Prostate gland (tissue), 2 donors: ENCODE data around the gene CASP12. TPM values are rescaled to one million over a fixed set of nuclear protein-coding genes. Genes with fewer than 3 reads are reported as not detected.

Experiments
- DNase-seq: peaks from one replicate; pipeline ENCODE4 v3.0.0-alpha.2; 2019; ENCODE audit warnings: low spot score
- H3K27ac ChIP-seq, 2 donors: fragments of 200-600 bp; sonication (generic); 2 replicates each; pipeline ENCODE4 v1.5.1; 2017 to 2019
- H3K27me3 ChIP-seq: fragments of 200-600 bp; sonication (generic); replicated peaks from 2 replicates; pipeline ENCODE4 v1.5.1; 2019; ENCODE audit not compliant: insufficient read depth
- H3K36me3 ChIP-seq, 2 donors: fragments of 200-600 bp; sonication (generic); 1 replicate in 1 of 2; 2 replicates in 1 of 2; pipeline versions ENCODE4 v1.5.1 to v1.8.1; 2017 to 2019
- H3K4me1 ChIP-seq: fragments of 200-600 bp; sonication (generic); replicated peaks from 2 replicates; pipeline ENCODE4 v1.5.1; 2019
- H3K4me3 ChIP-seq, 2 donors: fragments of 200-600 bp; sonication (generic); 2 replicates each; pipeline ENCODE4 v1.5.1; 2017 to 2019
- H3K9me3 ChIP-seq: fragments of 200-600 bp; sonication (generic); 2 replicates; pipeline ENCODE4 v1.5.1; 2017
- CTCF ChIP-seq, 4 experiments: fragments of 200-600 bp in 2 of 4; fragments of 450-650 bp in 2 of 4; sonication (generic) in 2 of 4; IDR thresholded peaks; 1 replicate in 3 of 4; 2 replicates in 1 of 4; pipeline ENCODE4 v1.5.1; 2016 to 2019; ENCODE audit warnings: antibody characterized with exemption in 4 of 4, mild to moderate bottlenecking in 2 of 4, moderate library complexity in 2 of 4
- POLR2A ChIP-seq: fragments of 450-650 bp; IDR thresholded peaks from one replicate; pipeline ENCODE4 v1.6.1; 2016; ENCODE audit warnings: antibody characterized with exemption, mild to moderate bottlenecking
- POLR2AphosphoS5 ChIP-seq: sonication (generic); formaldehyde crosslinking; IDR thresholded peaks from one replicate; pipeline ENCODE4 v1.6.1; 2017; ENCODE audit warnings: antibody characterized with exemption
- WGBS: methylation state at CpG from one replicate; pipeline ENCODE4 v1.1.5; 2018; 5-methylcytosine and 5-hydroxymethylcytosine counted together
- intact Hi-C: fragments of 100-400 bp; cut with DNase I; formaldehyde crosslinking; loops from one replicate; pipeline ENCODE4 v1.14.2; 2022
- total RNA-seq, 2 donors: library from RNA; depleted of rRNA; stranded (reverse); fragments of >200 nt; gene quantifications; one replicate each; pipeline ENCODE4 v1.1.0, GENCODE V29; 2016

Gene CASP12
- total RNA-seq, 2 donors from 2014 or later, result 0.85 to 0.96 TPM

DNA sequence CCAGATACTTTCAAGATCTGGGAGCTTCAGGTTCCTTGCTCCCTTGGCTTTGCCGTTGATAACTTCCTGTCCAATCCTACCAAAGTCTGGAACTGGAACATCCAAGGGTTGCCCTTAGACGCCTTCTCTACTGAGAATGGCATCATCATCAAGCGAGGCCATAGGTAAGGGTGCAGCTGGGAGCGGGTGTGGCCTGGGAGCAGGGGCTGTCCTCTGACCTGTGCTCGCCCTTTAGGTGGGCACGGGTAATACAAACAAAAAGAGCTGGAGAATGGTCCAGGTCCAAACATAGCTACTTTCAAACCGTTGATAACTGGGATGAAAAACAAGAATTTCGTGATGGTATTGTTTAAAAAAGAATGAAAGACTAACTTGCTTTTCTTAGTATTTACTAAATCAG is 25.0 kb downstream of the CASP12 start:
- H3K36me3 ChIP-seq, result no peaks in the 10 kb centered on the region
- no peak overlapping the region for H3K4me3 ChIP-seq
- no peaks in the 10 kb centered on the region for H3K9me3 ChIP-seq
- no peak overlapping the region for H3K27ac ChIP-seq
- no peaks in the 10 kb centered on the region for H3K4me1 ChIP-seq
- H3K27me3 ChIP-seq, result no peaks in the 10 kb centered on the region
- TF ChIP-seq POLR2A (no peak), POLR2AphosphoS5 (no peak), CTCF (IDR thresholded peaks at IDR 0.05) (no peak)
- 82% methylated on average over 8 of the region's 8 CpGs for WGBS
- no peak for DNase-seq
- intact Hi-C loops, result no loop called here

DNA sequence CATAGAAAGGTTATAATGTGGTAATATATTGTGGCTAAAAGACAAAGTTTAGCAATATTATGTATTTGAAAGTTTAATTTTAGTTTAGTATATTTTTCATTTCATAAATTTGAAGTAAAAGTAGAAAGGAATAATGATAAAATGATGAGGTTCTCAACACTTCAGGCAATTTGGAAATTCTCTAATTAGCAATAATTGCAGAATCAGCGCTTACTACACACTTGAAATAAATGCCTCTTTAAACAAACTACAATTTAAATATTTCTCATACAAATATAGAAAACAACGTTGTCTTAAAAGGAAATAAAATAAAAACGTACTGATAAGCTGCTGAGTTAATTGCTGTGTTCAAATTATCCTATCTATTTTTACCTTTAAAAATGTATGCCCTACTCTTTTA is 25.9 kb downstream of the CASP12 start:
- Histone ChIP-seq H3K27ac (no peak overlapping the region), H3K4me1 (no peaks in the 10 kb centered on the region), H3K9me3 (no peaks in the 10 kb centered on the region), H3K36me3 (no peaks in the 10 kb centered on the region), H3K27me3 (no peaks in the 10 kb centered on the region), H3K4me3 (no peak overlapping the region)
- no peak for DNase-seq
- WGBS, result 65% methylated on average over 3 of the region's 3 CpGs
- intact Hi-C loops, result no loop called here
- TF ChIP-seq CTCF (IDR thresholded peaks at IDR 0.05) (no peak), POLR2A (no peak), POLR2AphosphoS5 (no peak)

- Histone ChIP-seq H3K9me3 (no peaks in the 10 kb centered on the region), H3K4me3 (no peak overlapping the region), H3K4me1 (no peaks in the 10 kb centered on the region), H3K27ac (no peak overlapping the region), H3K36me3 (no peaks in the 10 kb centered on the region), H3K27me3 (no peaks in the 10 kb centered on the region)
- intact Hi-C loops, result no loop called here
- TF ChIP-seq CTCF (IDR thresholded peaks at IDR 0.05), result no peak
- no peak for TF ChIP-seq POLR2A
- DNase-seq, result no peak
These were observed 27.4 kb downstream of the CASP12 start for GRCh38 chr11:104870910-104871309.

DNA sequence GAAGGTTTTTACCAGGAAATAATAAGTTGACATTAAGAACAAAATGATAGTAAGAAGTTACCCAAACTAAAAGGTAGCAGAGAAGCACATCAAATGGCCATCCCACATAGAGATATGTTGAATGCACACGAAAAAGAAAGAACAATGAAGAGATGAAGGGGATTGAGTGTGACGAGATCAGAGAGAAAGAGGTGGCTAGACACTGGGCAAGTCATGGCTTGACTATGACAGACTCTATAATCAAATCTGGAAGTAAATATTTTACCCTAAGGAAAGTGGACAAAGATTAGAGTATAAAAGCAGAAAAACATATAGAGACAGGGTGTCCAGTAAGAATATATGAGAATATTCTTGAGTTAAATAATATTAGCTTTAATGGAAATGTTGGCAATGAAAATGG is 31.4 kb downstream of the CASP12 start:
- 59% methylated on average over 2 of the region's 2 CpGs for WGBS
- TF ChIP-seq CTCF (IDR thresholded peaks at IDR 0.05) (no peak), POLR2AphosphoS5 (no peak), POLR2A (no peak)

DNA sequence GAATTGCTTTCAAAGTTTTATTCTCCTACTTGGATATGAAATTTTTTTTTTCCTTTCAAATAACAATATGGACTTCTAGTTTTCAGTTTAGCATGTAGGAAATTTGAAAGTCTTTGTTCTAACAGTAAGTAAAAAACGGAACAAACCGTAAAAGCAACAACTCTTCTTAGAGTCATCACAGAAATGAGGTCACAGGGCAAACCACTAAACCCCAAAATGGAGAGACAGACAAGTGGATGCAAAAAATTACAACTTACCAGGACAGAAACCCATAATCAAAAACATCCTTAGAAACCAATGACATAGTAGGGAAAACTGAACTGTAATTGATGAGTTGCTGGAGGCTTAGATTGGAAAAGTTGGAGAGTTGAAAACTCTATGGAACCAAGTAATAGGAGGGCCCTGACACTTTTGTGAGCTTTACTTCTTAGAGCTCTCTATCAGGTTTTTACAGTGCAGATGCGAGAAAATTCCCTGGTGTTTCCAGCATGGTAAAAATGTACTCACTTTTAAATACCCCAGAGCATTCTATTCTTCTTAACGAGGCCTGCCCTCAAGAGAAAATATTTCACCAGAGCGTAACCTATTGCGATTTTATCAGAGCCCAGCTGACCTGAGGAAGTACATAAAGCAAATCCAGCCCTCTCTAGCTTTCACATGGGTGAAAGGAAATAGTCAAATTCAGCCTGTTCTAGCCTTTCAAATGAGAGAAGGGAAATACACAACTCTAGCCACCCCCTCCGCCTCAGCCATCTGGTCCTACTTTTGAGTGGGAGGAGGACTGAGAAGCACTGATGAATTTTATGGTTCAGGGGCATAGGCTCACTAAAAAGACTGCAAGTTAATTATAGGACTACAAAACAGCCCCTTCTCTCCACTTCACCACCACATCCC is 39.1 kb downstream of the CASP12 start:
- no peaks in the 10 kb centered on the region for H3K4me1 ChIP-seq
- DNase-seq, result no peak
- TF ChIP-seq CTCF (IDR thresholded peaks at IDR 0.05) (no peak), POLR2AphosphoS5 (no peak), POLR2A (no peak)
- H3K27me3 ChIP-seq, result no peaks in the 10 kb centered on the region
- H3K4me3 ChIP-seq, result no peak overlapping the region
- no peaks in the 10 kb centered on the region for H3K36me3 ChIP-seq
- no peaks in the 10 kb centered on the region for H3K9me3 ChIP-seq
- WGBS, result 79% methylated on average over 7 of the region's 7 CpGs
- intact Hi-C loops, result no loop called here
- no peak overlapping the region for H3K27ac ChIP-seq

More for the DNA sequence above, 31.4 kb downstream of the CASP12 start:
- Histone ChIP-seq H3K27ac (no peak overlapping the region), H3K9me3 (no peaks in the 10 kb centered on the region), H3K36me3 (no peaks in the 10 kb centered on the region), H3K27me3 (no peaks in the 10 kb centered on the region), H3K4me1 (no peaks in the 10 kb centered on the region), H3K4me3 (no peak overlapping the region)
- intact Hi-C loops, result no loop called here
- no peak for DNase-seq
